Osteoblast (primary cell): Measurements from ENCODE around the gene NUDT3. TPM values are rescaled to one million over a fixed set of nuclear protein-coding genes. Genes with fewer than 3 reads are reported as not detected.

ENCODE experiments used
- DNase-seq: peaks from one replicate; pipeline ENCODE4 v3.0.0; 2011; ENCODE audit warnings: low spot score, mixed read lengths; ENCODE audit not compliant: insufficient read length; ENCODE audit errors: missing footprints
- H2AFZ ChIP-seq: 2 replicates; pipeline ENCODE4 v1.6.0; 2011; ENCODE audit warnings: mild to moderate bottlenecking, low read length
- H3K27ac ChIP-seq: 2 replicates; pipeline ENCODE4 v1.5.1; 2011; ENCODE audit warnings: mild to moderate bottlenecking, low read depth, low read length, moderate library complexity
- H3K27me3 ChIP-seq: 2 replicates; pipeline ENCODE4 v1.6.0; 2012; ENCODE audit warnings: mild to moderate bottlenecking, control low read depth, inconsistent platforms, low read length, moderate library complexity; ENCODE audit not compliant: insufficient read depth
- H3K36me3 ChIP-seq: 2 replicates; pipeline ENCODE4 v1.5.1; 2011; ENCODE audit warnings: mild to moderate bottlenecking, low read length, control low read depth, moderate library complexity; ENCODE audit not compliant: insufficient read depth
- H3K4me1 ChIP-seq: 2 replicates; pipeline ENCODE4 v1.5.1; 2011; ENCODE audit warnings: mild to moderate bottlenecking, low read length, control low read depth, moderate library complexity; ENCODE audit not compliant: insufficient read depth
- H3K4me2 ChIP-seq: 2 replicates; pipeline ENCODE4 v1.6.0; 2011; ENCODE audit warnings: mild to moderate bottlenecking, low read length; ENCODE audit not compliant: insufficient read depth
- H3K4me3 ChIP-seq: fragments of 200-600 bp; sonication (generic); 3 replicates; pipeline ENCODE4 v1.5.1; 2012; ENCODE audit warnings: mild to moderate bottlenecking, low read length, inconsistent platforms; ENCODE audit not compliant: insufficient read depth
- H3K79me2 ChIP-seq: 2 replicates; pipeline ENCODE4 v1.6.0; 2012; ENCODE audit warnings: mild to moderate bottlenecking, low read length, control low read depth, inconsistent platforms; ENCODE audit not compliant: insufficient read depth
- H3K9me3 ChIP-seq: 2 replicates; pipeline ENCODE4 v1.5.1; 2011; ENCODE audit warnings: low read depth, low read length, control low read depth
- H4K20me1 ChIP-seq: 2 replicates; pipeline ENCODE4 v1.6.0; 2012; ENCODE audit warnings: mild to moderate bottlenecking, low read length, control low read depth; ENCODE audit not compliant: insufficient read depth
- CTCF ChIP-seq: IDR thresholded peaks from 2 replicates; pipeline ENCODE4 v1.5.1; 2011; ENCODE audit warnings: mild to moderate bottlenecking, low read depth, low read length, moderate library complexity; ENCODE audit errors: extremely low read depth
- total RNA-seq: library from RNA; depleted of rRNA; stranded (reverse); fragments of >200 nt; gene quantifications from 2 replicates; pipeline ENCODE4 v1.2.3, GENCODE V29; 2012

The NUDT3 gene
- total RNA-seq, 1 donor: 37.6 TPM

- Histone ChIP-seq H3K79me2 (peaks cover 84% of the 10 kb centered on the region), H4K20me1 (peaks cover 41% of the 10 kb centered on the region), H3K4me1 (peaks cover 12% of the 10 kb centered on the region), H2AFZ (no peak overlapping the region), H3K4me2 (no peak overlapping the region), H3K9me3 (no peaks in the 10 kb centered on the region), H3K27me3 (no peaks in the 10 kb centered on the region), H3K36me3 (no peaks in the 10 kb centered on the region), H3K27ac (no peak overlapping the region), H3K4me3 (no peak overlapping the region)
- no peak for DNase-seq
- TF ChIP-seq CTCF: no peak
Measured at GRCh38 chr6:34347303-34347702, 45.2 kb downstream of the NUDT3 start.

GRCh38 chr6:34346175-34347119 lies 46.0 kb downstream of the NUDT3 start:
- no peak for DNase-seq
- TF ChIP-seq CTCF: no peak
- H3K4me2 ChIP-seq: no peak overlapping the region
- no peaks in the 10 kb centered on the region for H3K9me3 ChIP-seq
- H3K27ac ChIP-seq: no peak overlapping the region
- H4K20me1 ChIP-seq: peaks cover 46% of the 10 kb centered on the region
- H3K4me3 ChIP-seq: no peak overlapping the region
- no peaks in the 10 kb centered on the region for H3K27me3 ChIP-seq
- H2AFZ ChIP-seq: no peak overlapping the region
- peaks cover 86% of the 10 kb centered on the region for H3K79me2 ChIP-seq
- H3K36me3 ChIP-seq: no peaks in the 10 kb centered on the region
- peaks cover 12% of the 10 kb centered on the region for H3K4me1 ChIP-seq

GRCh38 chr6:34343806-34344205 lies 48.7 kb downstream of the NUDT3 start:
- H3K4me2 ChIP-seq: no peak overlapping the region
- TF ChIP-seq CTCF: no peak
- no peak overlapping the region for H3K27ac ChIP-seq
- no peaks in the 10 kb centered on the region for H3K9me3 ChIP-seq
- DNase-seq: no peak
- H3K4me1 ChIP-seq: peaks cover 10% of the 10 kb centered on the region
- no peak overlapping the region for H3K4me3 ChIP-seq
- peaks cover 36% of the 10 kb centered on the region for H4K20me1 ChIP-seq
- peaks cover 87% of the 10 kb centered on the region for H3K79me2 ChIP-seq
- peaks cover 6% of the 10 kb centered on the region for H3K36me3 ChIP-seq
- no peaks in the 10 kb centered on the region for H3K27me3 ChIP-seq
- no peak overlapping the region for H2AFZ ChIP-seq

GRCh38 chr6:34342247-34342646 lies 50.2 kb downstream of the NUDT3 start:
- Histone ChIP-seq H3K4me2 (no peak overlapping the region), H3K27ac (no peak overlapping the region), H3K79me2 (peaks cover 92% of the 10 kb centered on the region), H3K27me3 (no peaks in the 10 kb centered on the region), H3K36me3 (peaks cover 6% of the 10 kb centered on the region), H3K4me1 (peaks cover 10% of the 10 kb centered on the region), H4K20me1 (peaks cover 46% of the 10 kb centered on the region), H2AFZ (no peak overlapping the region), H3K9me3 (no peaks in the 10 kb centered on the region), H3K4me3 (no peak overlapping the region)
- TF ChIP-seq CTCF: no peak
- DNase-seq: no peak
